HCT116 (cell line): ENCODE results near the gene BRINP2. TPM values are rescaled to one million over a fixed set of nuclear protein-coding genes. Genes with fewer than 3 reads are reported as not detected.

Source experiments
- ATAC-seq: fragments of 200-7000 bp; cut with Tn5 transposase; 2 replicates; pipeline ENCODE4 v1.9.1; 2020; ENCODE audit warnings: mild to moderate bottlenecking, moderate library complexity
- BruUV-seq: library from RNA; stranded (reverse); fragments of 400-500 nt; replicated peaks from 2 replicates; lab custom pipeline; 2021; lab: Mats Ljungman, UMichigan
- CTCF ChIA-PET: fragments of 300-600 bp; sonication (Branson Sonifier 250); formaldehyde crosslinking; loops from one replicate; lab custom pipeline; 2021; ENCODE audit warnings: antibody characterized with exemption; lab: Charles Lee
- POLR2A ChIA-PET: fragments of 300-600, 350-600 bp; sonication (Branson Sonifier 250); formaldehyde crosslinking; loops from one replicate; lab custom pipeline; 2021; ENCODE audit warnings: antibody characterized with exemption; lab: Charles Lee
- RAD21 ChIA-PET, 2 experiments: fragments of 300-600 bp; sonication (Branson Sonifier 250); formaldehyde crosslinking; loops; one replicate each; lab custom pipeline; 2023; ENCODE audit warnings: low total read pairs in 2 of 2; ENCODE audit not compliant: uncharacterized antibody in 2 of 2, unreplicated experiment in 2 of 2, low non-redundant PET in 1 of 2; lab: Charles Lee
- DNase-seq: peaks from one replicate; pipeline ENCODE4 v3.0.0-alpha.2; 2010; ENCODE audit warnings: low read depth, low spot score
- H2AFZ ChIP-seq: fragments of 200-600 bp; shearing (Covaris generic), sonication (generic); 2 replicates; pipeline ENCODE4 v1.6.1; 2017; ENCODE audit warnings: low read depth, mixed run types, mixed read lengths, antibody characterized with exemption, low read length; ENCODE audit not compliant: poor library complexity, severe bottlenecking
- H3K27ac ChIP-seq: 2 replicates; pipeline ENCODE4 v1.5.1; 2012; ENCODE audit warnings: low read depth, low read length
- H3K27me3 ChIP-seq: fragments of 200-600 bp; sonication (generic); 2 replicates; pipeline ENCODE4 v1.6.1; 2016; ENCODE audit warnings: mixed run types, low read length, mixed read lengths; ENCODE audit not compliant: insufficient read depth
- H3K36me3 ChIP-seq, 2 experiments: fragments of 200-500 bp in 1 of 2; fragments of 200-600 bp in 1 of 2; sonication (Bioruptor generic) in 1 of 2; sonication (generic) in 1 of 2; 2 replicates each; pipeline versions ENCODE4 v1.5.1 to v1.6.1; 2014 to 2016; ENCODE audit warnings: low read length in 2 of 2, inconsistent platforms in 1 of 2, mixed read lengths in 1 of 2, mixed run types in 1 of 2; ENCODE audit not compliant: insufficient read depth in 2 of 2, control insufficient read depth in 1 of 2
- H3K4me1 ChIP-seq, 2 experiments: fragments of 200-600 bp in 1 of 2; sonication (generic) in 1 of 2; 2 replicates each; pipeline versions ENCODE4 v1.5.1 to v1.6.1; 2012 to 2017; ENCODE audit warnings: low read length in 2 of 2, inconsistent platforms in 1 of 2, mild to moderate bottlenecking in 1 of 2, mixed read lengths in 1 of 2, mixed run types in 1 of 2, moderate library complexity in 1 of 2; ENCODE audit not compliant: insufficient read depth in 2 of 2, control insufficient read depth in 1 of 2
- H3K4me2 ChIP-seq: fragments of 200-600 bp; sonication (generic); 2 replicates; pipeline ENCODE4 v1.6.1; 2017; ENCODE audit warnings: mixed run types, low read length, mixed read lengths
- H3K4me3 ChIP-seq, 2 experiments: fragments of 200-600 bp in 1 of 2; sonication (generic) in 1 of 2; replicated peaks in 1 of 2; 2 replicates each; pipeline ENCODE4 v1.5.1; 2011 to 2016; ENCODE audit warnings: low read length in 2 of 2, control low read depth in 1 of 2, low read depth in 1 of 2, mild to moderate bottlenecking in 1 of 2, mixed read lengths in 1 of 2, mixed run types in 1 of 2
- H3K79me2 ChIP-seq: fragments of 200-600 bp; sonication (generic); 2 replicates; pipeline ENCODE4 v1.6.1; 2017; ENCODE audit warnings: mild to moderate bottlenecking, mixed run types, low read length, moderate library complexity, mixed read lengths; ENCODE audit not compliant: insufficient read depth
- H3K9ac ChIP-seq: fragments of 200-600 bp; sonication (generic); 2 replicates; pipeline ENCODE4 v1.6.1; 2016; ENCODE audit warnings: low read length, mixed read lengths
- H3K9me2 ChIP-seq: fragments of 200-600 bp; sonication (generic), shearing (Covaris generic); 2 replicates; pipeline ENCODE4 v1.6.1; 2017; ENCODE audit warnings: mixed run types, mild to moderate bottlenecking, moderate library complexity; ENCODE audit not compliant: insufficient read depth
- H3K9me3 ChIP-seq, 2 experiments: fragments of 200-500 bp in 1 of 2; fragments of 200-600 bp in 1 of 2; sonication (Bioruptor generic) in 1 of 2; sonication (generic) in 1 of 2; 2 replicates each; pipeline ENCODE4 v1.6.1; 2014 to 2017; ENCODE audit warnings: low read length in 2 of 2, mixed read lengths in 2 of 2, inconsistent platforms in 1 of 2, low read depth in 1 of 2, mild to moderate bottlenecking in 1 of 2, mixed run types in 1 of 2, moderate library complexity in 1 of 2; ENCODE audit not compliant: control insufficient read depth in 1 of 2, insufficient read depth in 1 of 2
- H4K20me1 ChIP-seq: fragments of 200-600 bp; sonication (generic), shearing (Covaris generic); 2 replicates; pipeline ENCODE4 v1.6.1; 2017; ENCODE audit warnings: mixed run types, mild to moderate bottlenecking, moderate library complexity; ENCODE audit not compliant: insufficient read depth
- CEBPB ChIP-seq: IDR thresholded peaks from 2 replicates; pipeline ENCODE4 v1.6.1; 2012; ENCODE audit warnings: low read depth
- ELF1 ChIP-seq: IDR thresholded peaks from 2 replicates; pipeline ENCODE4 v1.6.1; 2012; ENCODE audit warnings: low read depth, borderline replicate concordance
- EZH2phosphoT487 ChIP-seq: fragments of 200-600 bp; IDR thresholded peaks from 2 replicates; pipeline ENCODE4 v1.6.1; 2018; ENCODE audit warnings: antibody characterized with exemption, borderline replicate concordance
- FOSL1 ChIP-seq: IDR thresholded peaks from 2 replicates; pipeline ENCODE4 v1.6.1; 2012; ENCODE audit warnings: low read depth
- JUND ChIP-seq: IDR thresholded peaks from 2 replicates; pipeline ENCODE4 v1.6.1; 2012
- MAX ChIP-seq: IDR thresholded peaks from 2 replicates; pipeline ENCODE4 v1.6.1; 2012
- RAD21 ChIP-seq: IDR thresholded peaks from 2 replicates; pipeline ENCODE4 v1.6.1; 2012; ENCODE audit warnings: low read depth, mild to moderate bottlenecking
- SP1 ChIP-seq: IDR thresholded peaks from 2 replicates; pipeline ENCODE4 v1.6.1; 2012; ENCODE audit warnings: low read depth
- ZFX ChIP-seq: fragments of 450-650 bp; IDR thresholded peaks from 2 replicates; pipeline ENCODE4 v1.6.1; 2017
- intact Hi-C: fragments of 100-400 bp; cut with micrococcal nuclease; formaldehyde crosslinking; loops from 2 replicates; pipeline ENCODE4 v1.10.0; 2022
- total RNA-seq: library from RNA; stranded (reverse); gene quantifications from one replicate; pipeline ENCODE4 v1.2.1, GENCODE V29; 2021; ENCODE audit not compliant: unreplicated experiment

The BRINP2 gene
- total RNA-seq, 1 experiment from 2014 or later, result not detected

DNA sequence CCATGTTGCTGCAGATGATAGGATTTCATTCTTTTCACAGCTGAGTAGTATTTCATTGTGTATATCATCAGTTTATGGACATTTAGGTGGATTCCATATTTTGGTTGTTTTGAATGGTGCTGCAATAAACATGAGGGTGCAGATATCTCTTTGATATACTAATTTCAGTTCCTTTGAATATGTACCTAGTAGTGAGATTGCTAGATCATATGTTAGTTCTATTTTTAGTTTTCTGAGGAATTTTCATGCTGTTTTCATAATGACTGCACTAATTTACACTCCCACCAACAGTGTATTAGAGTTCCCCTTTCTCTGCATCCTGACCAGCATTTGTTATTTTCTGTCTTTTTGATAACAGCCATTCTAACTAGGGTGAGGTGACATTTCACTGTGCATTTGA, 82.1 kb downstream of the BRINP2 start:
- ChIA-PET POLR2A (no interaction called here), RAD21 (no interaction called here), CTCF (no interaction called here)
- Histone ChIP-seq H3K36me3 (no peaks in the 10 kb centered on the region), H3K4me2 (no peak overlapping the region), H3K9ac (no peak overlapping the region), H3K4me1 (no peaks in the 10 kb centered on the region), H3K9me3 (no peaks in the 10 kb centered on the region), H3K4me3 (no peak overlapping the region), H3K27ac (no peak overlapping the region), H2AFZ (no peak overlapping the region), H4K20me1 (no peaks in the 10 kb centered on the region), H3K9me2 (no peaks in the 10 kb centered on the region), H3K27me3 (no peaks in the 10 kb centered on the region), H3K79me2 (no peaks in the 10 kb centered on the region)
- BruUV-seq, result no TSS peak
- intact Hi-C loops, result no loop called here
- no peak for DNase-seq
- no peak for ATAC-seq
- TF ChIP-seq FOSL1 (no peak), MAX (no peak), JUND (no peak), SP1 (no peak), ZFX (no peak)

DNA sequence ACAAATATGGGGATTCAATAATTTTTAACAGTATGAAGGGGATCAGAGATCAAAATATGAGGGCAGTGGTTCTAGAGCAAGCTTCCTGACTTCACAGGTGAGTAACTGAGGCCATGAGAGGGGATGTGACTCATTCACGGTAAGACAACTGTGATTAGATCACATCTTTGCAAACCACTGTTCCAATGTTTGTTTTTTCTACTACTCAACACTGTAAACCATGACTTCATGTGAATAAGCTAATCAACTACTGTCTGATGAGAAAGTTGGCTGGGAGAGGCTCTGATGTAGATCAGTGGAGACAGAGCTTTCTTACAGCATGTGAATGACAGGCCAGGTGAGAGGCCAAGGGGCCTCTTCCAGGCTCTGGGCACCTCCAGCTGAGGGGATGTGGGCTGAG, 84.7 kb downstream of the BRINP2 start:
- ATAC-seq, result no peak
- RAD21 ChIA-PET, result no interaction called here
- no peaks in the 10 kb centered on the region for H3K79me2 ChIP-seq
- H3K27me3 ChIP-seq, result no peaks in the 10 kb centered on the region
- no peak overlapping the region for H3K4me2 ChIP-seq
- H2AFZ ChIP-seq, result no peak overlapping the region
- no peaks in the 10 kb centered on the region for H3K9me3 ChIP-seq
- BruUV-seq, result no TSS peak
- intact Hi-C loops, result no loop called here
- no peaks in the 10 kb centered on the region for H3K36me3 ChIP-seq
- H4K20me1 ChIP-seq, result no peaks in the 10 kb centered on the region
- no peaks in the 10 kb centered on the region for H3K9me2 ChIP-seq
- POLR2A ChIA-PET, result no interaction called here
- no peak overlapping the region for H3K9ac ChIP-seq
- no peak for TF ChIP-seq CEBPB
- no peak for TF ChIP-seq RAD21
- no peak for TF ChIP-seq EZH2phosphoT487
- TF ChIP-seq ELF1, result no peak
- TF ChIP-seq SP1, result no peak
- TF ChIP-seq, all 23 proteins: peak for 0
- H3K4me1 ChIP-seq, result no peaks in the 10 kb centered on the region
- no peak overlapping the region for H3K4me3 ChIP-seq
- DNase-seq, result no peak
- CTCF ChIA-PET, result no interaction called here
- no peak overlapping the region for H3K27ac ChIP-seq
